Bone marrow (tissue), 2 donors: Measurements from ENCODE around the gene STAMBP.

ENCODE experiments used
- DNase-seq, 2 donors: peaks; one replicate each; lab custom pipeline; 2025; lab: John Stamatoyannopoulos, UW

Gene STAMBP

GRCh38 chr2:73906847-73907505, 78.2 kb downstream of the STAMBP start:
- no peak for DNase-seq

GRCh38 chr2:73907840-73908452, 79.2 kb downstream of the STAMBP start:
- peak in 1 of 2 donors; percentile 34 for DNase-seq

GRCh38 chr2:73908689-73909652, 80.2 kb downstream of the STAMBP start:
- DNase-seq, result no peak

- DNase-seq, result no peak
Observed at GRCh38 chr2:73910873-73911547, 82.2 kb downstream of the STAMBP start.

- no peak for DNase-seq
Observed at GRCh38 chr2:73911548-73912208, 82.9 kb downstream of the STAMBP start.

GRCh38 chr2:73913414-73914054, 84.8 kb downstream of the STAMBP start:
- DNase-seq, result no peak

- no peak for DNase-seq
Observed at GRCh38 chr2:73914667-73915066, 85.9 kb downstream of the STAMBP start.

- no peak for DNase-seq
Observed at GRCh38 chr2:73915437-73915993, 86.8 kb downstream of the STAMBP start.

- DNase-seq, result no peak
Observed at GRCh38 chr2:73916666-73917065, 87.9 kb downstream of the STAMBP start.

GRCh38 chr2:73917296-73917695, 88.5 kb downstream of the STAMBP start:
- no peak for DNase-seq

- no peak for DNase-seq
Observed at GRCh38 chr2:73917696-73918207, 89.0 kb downstream of the STAMBP start.

- no peak for DNase-seq
Observed at GRCh38 chr2:73918856-73919255, 90.1 kb downstream of the STAMBP start.

GRCh38 chr2:73919596-73920228, 91.0 kb downstream of the STAMBP start:
- no peak for DNase-seq

- DNase-seq, result no peak
Observed at GRCh38 chr2:73920577-73921545, 92.1 kb downstream of the STAMBP start.

GRCh38 chr2:73921581-73921980, 92.8 kb downstream of the STAMBP start:
- DNase-seq, result no peak

GRCh38 chr2:73922681-73923080, 93.9 kb downstream of the STAMBP start:
- DNase-seq, result no peak
